ENCODE measurements around the gene TRPC5OS.
A peak's percentile ranks its signal among the peaks of the same experiment; 100 is the strongest.

The TRPC5OS gene

GRCh38 chrX:111914398-111915090 lies 38.6 kb downstream of the TRPC5OS start:
- DNase-seq, result peak; percentile 27

- DNase-seq, result no peak
Measured at GRCh38 chrX:111917591-111917990, 41.6 kb downstream of the TRPC5OS start.

DNA sequence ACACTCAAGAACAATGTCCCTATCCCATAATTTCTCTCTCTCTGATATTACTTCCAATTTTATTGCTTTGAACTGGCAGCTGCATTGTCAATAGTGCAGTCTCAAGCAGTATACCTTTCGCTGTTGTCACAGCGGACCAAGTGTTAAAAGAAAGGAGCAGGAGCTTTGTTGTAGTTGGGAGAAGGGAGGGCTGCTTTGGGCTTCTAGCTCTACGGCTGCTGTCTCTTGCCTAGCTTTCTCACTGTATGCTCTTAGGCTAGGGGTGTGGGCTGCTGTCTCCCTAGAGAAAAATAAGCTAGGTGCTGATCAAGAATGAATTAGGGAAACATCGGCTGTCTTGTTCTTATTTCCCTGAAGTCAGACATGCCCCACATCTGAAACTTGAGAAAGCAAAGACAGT lies 52.5 kb downstream of the TRPC5OS start:
- DNase-seq, result no peak
